NCI-H82 (cell line): Measurements from ENCODE around the gene IMPG2.

Experiments
- DNase-seq: peaks from one replicate; lab custom pipeline; 2025; lab: John Stamatoyannopoulos, UW

Gene IMPG2

DNA sequence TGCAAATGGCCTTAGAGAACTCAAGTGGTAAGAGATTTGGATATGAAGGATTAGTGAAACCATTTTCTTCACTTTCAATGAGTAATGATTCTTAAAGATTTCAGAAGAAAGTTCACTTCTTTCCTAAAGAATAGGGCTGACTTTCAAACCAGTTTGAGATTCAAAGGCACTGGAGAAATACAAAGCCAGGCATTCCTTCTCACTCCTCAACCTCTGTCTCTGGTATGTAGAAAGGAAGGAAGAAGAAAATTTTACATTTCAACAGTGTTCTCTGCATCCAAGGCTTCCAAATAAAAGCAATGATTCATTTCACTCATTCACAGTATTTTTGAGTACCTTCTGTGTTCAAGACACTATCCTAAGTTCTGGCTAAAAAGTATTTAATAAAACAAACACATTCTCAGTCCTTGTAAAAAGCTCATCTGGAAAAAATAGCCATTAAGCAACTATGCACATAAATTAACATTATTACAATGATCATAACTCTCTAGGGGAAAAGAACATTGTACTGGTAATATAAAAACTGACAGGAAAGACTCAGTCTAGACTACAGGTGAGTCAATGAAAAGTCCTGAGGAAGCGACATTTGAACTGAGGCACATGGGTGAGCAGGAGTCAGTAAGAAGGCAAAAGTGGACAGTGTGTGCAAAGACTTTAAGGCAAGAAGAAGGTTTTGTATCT is 79.5 kb downstream of the IMPG2 start:
- DNase-seq = no peak

DNA sequence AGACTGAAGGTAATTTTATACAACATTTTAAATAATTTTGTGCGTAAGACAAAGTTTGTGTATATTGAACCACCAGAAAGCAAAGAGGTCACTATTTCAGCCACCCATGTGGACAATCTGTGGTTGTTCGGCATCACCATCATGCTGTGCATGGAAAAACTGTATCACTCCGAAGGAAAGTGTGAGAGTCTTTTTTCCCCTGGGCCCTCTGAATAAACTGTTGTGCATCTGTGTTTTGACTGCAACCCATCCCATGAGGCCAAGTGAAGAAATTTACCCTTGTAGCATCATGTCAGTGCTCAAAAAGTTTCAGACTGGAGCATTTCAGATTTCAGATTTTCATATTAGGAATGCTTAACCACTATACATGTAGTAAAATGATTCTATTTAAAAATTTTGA is 85.3 kb downstream of the IMPG2 start:
- DNase-seq = no peak

- DNase-seq = no peak
Observed at GRCh38 chr3:101230618-101231017, 89.8 kb downstream of the IMPG2 start.

DNA sequence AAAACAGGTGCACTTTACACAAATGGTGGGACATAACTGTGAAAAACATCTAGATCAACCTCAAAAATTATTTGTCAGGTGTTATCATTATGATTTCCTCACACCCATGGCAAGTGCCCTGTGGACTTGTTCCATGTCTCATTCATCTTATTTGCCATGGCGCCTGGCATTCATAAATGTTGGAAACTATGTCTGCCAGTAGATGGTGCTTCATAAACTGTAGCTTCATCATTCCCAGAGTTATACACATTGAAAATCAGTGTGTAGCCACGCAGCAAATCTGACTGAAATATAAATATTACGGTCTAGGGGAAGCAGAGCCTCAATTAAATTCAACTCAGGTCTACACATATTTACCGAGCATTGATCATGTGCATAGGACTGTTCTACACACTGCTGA is 90.7 kb downstream of the IMPG2 start:
- no peak for DNase-seq

DNA sequence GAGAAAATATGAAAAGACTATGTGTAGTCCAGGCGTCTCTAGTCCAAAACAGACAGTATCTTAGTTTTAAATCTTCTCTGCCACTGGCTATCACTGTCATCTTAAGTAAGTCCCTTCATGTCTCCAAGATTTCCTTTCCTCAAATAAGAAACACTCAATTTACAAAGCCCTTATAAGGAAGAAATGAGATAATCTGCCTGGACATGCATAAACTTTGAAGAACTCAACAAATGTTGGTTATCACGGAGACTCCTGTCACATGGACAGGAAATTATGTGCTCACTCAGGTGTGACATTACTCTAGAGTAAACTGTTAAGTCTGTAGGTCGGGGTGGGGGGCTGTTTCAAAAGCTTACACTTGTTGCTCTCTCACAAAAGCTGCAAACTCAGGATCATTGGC is 91.9 kb downstream of the IMPG2 start:
- no peak for DNase-seq

DNA sequence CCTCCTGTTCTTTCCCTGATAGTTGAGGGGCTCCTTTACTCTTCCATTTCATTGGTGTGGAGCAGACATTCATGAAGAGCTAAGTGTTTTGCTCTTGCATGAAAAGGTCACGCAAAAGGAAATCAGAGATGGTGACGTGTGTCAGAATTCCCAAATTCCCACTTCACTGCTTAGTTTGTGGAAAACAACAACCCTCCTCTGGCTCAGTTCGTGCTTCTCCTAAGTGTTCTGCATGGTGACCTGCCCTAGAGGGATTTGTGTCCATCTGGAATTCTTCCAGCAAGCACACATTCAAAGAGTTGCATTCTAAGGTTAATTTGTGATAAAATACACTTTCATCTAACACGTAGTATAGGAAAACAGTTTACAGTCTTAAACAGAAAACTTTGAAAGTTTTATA is 95.6 kb downstream of the IMPG2 start:
- DNase-seq = no peak

DNA sequence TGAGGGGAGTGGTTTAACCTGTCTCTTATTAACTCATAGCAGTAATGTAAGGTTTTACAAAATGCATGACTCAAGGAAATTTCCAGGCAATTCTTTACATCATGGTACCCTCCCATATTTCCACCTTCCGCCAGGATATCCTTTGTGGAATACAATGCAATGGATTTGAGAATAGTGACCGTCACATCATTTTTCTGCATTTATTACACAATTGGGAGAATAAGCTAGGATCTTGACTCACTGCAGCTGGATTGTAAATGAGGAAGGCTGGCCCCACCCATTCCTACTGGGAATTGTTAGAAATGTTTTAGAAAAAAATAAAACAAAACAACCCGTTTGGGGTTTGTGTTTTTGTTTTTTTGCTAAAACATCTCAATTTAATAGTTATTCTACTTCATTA is 97.4 kb downstream of the IMPG2 start:
- no peak for DNase-seq

- no peak for DNase-seq
Observed at GRCh38 chr3:101219842-101220560, 100.4 kb downstream of the IMPG2 start.

DNA sequence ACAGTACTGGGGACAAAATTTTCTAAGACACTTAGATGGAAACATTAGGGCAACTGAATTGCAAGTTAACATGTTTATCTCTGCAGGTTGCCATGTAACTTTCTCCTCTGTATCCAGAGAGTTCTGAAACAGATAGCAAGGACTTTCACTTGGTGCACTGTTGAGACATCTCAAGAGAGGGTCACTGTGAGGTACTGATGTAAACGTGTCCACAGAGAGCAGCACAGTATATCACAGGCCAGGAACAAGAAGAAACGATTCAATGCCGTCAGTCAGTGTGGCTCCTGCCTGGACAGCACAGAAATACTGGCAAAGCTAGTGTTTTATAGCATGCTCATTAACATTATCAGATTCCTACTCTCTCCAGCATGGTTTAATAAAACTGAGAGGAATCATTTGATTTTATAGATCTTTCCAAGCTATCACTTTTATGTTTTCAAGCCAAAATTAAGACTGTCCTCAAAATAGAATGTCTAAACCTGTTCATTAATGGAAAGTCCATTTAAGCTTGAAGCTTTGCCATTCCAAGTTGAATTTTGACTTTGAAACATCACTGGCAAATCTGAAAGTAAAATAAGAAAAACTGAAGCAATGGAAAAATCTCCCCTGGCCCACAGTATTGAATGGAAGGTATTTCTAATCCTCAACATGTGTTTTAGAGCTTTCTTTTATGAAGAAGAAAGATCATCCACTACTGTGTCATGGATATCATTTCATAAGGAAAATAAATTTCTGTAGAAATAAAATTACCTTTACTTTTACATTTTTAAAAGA is 102.7 kb downstream of the IMPG2 start:
- no peak for DNase-seq

DNA sequence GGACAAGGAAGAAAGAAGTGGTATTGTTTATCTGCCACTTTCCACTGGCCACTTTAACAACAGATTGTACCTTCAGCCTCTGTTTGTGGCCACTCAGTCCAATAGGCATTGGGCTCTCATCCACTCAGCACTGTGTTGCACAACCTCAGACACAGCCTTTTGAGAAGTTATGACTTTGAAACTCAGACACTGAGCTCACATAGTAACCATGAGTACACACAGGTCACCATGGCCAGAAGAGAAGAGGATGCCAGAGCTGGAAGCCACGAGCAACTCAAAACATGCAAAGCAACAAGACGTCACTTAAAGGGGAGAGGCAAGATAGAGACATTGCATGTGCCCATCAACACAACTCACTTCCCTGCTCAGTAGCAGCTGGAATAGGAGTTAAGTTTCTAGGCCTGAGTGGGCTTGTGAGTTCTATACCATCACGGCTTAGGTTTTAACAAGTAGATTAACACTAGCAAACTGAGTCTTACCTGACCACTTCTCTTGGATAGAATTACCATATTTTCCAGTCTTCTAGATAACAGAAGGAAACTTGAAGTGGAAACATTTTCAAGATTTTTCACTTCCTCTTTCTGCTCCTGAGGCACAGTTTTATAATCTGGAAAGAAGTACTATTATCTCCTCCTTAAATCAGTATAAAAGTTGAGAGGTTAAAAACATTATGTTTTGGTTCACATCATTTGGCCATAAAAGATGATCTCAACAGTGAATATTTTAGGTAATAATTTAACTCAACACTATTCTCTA is 103.5 kb downstream of the IMPG2 start:
- no peak for DNase-seq

DNA sequence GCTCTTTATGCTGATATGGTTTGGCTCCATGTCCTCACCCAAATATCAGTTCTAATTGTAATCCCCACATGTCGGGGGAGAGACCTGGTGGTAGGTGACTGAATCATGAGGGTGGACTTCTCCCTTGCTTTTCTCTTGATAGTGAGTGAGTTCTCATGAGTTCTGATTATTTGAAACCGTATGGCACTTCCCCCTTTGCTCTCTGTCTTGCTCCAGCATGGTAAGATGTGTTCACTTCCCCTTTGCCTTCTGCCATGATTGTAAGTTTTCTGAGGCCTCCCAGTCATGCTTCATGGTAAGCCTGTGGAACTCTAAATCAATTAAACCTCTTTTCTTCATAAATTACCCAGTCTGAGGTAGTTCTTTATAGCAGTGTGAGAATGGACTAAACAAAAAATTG is 107.6 kb downstream of the IMPG2 start:
- DNase-seq = no peak

DNA sequence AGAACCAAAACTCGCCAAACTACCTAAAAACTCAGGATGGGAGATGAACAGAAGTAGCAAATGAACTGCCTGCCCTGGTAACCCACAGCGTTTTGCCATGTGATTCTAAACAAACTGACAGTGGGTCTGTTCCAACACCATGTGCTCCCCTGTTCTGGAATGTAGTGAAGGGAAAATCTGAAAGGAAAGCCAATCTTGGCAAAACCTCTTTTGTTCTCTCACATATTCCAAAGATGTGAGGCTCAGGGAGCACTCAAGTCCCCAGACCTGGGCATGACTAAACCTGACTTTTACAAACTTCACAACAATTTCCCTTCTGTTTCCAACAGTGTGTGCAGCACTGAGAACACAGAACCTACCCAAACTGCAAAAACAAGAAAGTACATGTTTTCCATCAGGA is 116.1 kb downstream of the IMPG2 start:
- no peak for DNase-seq

DNA sequence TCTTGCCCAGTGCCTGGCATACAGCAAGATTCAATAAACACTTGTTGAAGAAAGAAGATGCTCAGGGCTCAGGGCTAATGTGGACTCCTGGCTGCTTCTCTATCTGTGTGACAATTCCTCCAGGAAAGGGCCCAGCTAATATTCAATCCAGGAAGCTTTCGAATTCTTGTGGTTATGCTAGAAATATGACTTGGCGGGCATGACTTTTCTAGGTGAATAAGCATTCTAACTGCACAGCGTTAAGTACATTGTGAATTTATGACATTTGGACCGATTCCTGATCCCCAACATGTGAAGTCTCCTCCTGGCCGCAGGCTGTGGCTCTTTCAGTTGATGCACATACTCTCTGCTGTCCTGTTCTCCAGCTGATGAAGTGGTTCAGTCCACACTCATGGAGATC is 117.0 kb downstream of the IMPG2 start:
- DNase-seq = no peak

GRCh38 chr3:101202640-101203039 is 117.7 kb downstream of the IMPG2 start:
- no peak for DNase-seq

- DNase-seq = peak; percentile 31
Observed at GRCh38 chr3:101200461-101200860, 119.9 kb downstream of the IMPG2 start.

GRCh38 chr3:101195951-101196713 is 124.2 kb downstream of the IMPG2 start:
- DNase-seq = peak; percentile 96

GRCh38 chr3:101194392-101194791 is 126.0 kb downstream of the IMPG2 start:
- no peak for DNase-seq

DNA sequence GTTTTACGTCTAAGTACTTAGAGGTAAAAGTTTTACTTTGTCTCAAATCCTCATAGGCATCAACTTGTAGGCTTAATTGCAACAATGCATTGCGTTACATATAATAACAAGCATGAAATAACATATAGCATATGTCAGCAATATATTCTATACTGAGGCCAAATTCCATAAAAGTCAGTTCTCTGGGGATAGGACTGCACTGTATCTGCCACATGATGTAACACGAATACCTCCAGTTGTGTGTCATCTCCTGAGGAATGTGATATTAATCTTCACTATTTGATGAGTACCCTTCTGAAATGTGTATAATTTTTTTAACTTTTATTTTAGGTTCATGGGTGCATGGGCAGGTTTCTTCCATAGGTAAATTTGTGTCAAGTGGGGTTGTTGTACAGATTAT is 126.4 kb downstream of the IMPG2 start:
- DNase-seq = no peak

DNA sequence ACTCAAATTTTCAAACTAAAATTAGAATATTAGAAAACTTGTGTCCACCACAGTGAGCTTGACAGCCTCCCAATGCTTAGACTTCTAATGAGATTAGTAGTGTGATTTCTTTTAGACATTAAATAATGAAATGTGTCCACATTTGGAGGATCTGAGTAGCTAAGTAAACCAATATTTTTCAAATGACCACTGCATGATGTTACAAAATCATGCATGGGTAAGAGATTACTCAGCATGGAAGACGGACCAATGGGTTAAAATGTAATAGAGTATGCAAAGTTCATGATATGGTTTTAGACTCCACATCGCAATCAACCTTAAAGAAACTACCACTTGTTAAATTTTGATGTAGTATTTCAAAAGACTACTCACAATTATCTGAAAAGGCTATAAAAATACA is 130.6 kb downstream of the IMPG2 start:
- DNase-seq = no peak

DNA sequence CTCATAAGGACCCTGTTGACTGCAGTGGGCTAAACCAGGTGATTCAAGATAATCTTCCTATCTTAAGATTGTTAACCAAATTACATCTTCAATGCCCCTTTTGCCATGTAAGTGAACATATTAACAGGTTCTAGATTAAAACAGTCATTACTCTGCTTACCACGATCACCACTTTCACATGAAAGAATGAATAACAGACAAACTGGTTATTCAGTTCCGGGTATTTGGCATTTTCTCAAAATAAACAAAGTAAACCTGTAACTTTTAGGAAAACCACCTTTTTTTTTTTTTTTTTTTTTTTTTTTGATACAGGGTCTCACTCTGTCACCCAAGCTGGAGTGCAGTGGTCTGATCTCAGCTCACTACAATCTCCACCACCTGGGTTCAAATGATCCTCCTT is 131.2 kb downstream of the IMPG2 start:
- DNase-seq = no peak

DNA sequence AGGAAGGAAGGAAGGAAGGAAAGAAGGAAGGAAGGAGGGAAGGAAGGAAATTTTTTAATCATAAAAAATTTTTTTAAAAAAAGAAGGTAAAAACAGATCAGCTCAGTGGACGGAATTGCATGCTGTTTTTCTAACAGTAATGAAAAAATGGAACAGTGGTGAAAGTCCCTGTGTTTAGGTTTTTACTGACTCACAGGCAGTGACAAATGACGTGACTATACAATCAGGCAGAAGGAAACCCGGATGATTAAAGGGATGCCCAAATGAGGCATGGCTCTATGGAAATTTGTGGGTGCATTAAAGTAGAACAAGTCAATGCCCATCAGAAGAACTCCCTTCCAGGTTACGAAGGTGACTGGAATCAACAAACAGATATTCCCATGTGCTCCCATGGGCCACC is 135.0 kb downstream of the IMPG2 start:
- no peak for DNase-seq

DNA sequence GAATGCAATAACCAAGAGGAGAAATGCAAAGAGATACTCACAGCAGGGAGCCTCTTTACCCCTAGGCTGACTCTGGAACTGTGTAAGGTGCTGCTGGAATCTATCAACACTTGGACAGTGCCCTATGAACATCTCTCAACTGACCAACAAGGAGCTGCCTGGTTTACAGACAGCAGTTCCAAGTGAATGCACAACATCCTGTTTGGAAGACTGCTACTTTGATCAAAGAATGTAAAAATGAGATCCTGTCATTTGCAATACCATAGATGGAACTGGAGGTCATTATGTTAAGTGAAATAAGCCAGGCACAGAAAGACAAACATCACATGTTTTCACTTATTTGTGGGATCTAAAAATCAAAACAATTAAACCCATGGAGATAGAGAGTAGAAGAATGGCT is 136.3 kb downstream of the IMPG2 start:
- no peak for DNase-seq
